ENCODE results near the gene SUSD5. TPM values are rescaled to one million over a fixed set of nuclear protein-coding genes. Genes with fewer than 3 reads are reported as not detected.

Gene SUSD5
- 2.3 to 4.2 TPM (median 3.1 TPM) in 5 replicates for total RNA-seq (2022; extraction: Qiagen RNA extraction; ENCODE audit: low read depth)

DNA sequence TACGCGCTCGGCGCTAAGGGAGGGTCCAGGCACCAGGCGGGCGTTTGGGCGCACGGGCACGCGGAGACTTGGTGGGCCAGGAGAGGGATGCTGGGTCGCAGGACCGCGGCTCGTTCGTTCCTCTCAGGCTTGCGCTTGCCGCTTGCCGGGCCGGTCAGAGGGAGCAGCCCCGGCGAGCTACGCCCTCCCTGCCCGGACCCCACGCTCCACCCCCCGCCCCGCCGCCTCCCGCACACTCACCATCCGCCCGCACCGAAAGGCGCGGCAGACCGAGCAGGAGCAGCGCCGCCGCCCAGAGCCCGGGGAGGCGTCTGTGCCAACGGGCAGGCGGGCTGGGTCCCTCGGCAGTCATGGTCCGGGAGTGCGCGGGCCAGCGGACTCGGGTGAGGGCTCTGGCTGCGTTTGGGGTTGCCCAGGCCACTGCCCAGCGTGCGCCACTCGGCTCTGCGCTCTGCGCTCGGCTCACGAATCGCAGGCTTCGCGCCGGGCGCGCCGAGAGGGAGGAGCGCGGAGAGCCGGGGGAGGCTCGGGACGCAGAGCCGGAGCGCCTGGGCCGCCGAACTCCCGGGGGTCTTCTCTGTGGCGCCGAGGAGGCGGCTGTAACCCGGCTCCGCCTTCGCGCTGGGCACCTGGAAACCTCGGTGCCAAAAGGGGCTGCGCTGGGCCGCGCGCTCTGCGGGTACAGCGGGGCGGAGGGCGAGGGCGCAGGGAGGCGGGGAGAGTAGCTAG lies at the start of gene SUSD5:
TSS of gene SUSD5 (minus strand) at position 365 of the 729 bp plus-strand sequence. CDS start at position 352, 13 bp downstream.

GRCh38 chr3:33113772-33114621 lies 104.6 kb downstream of the SUSD5 start, which contains the start of gene CRTAP:
TSS of gene CRTAP (plus strand) at chr3:33114014. CDS start at chr3:33114078, 64 bp downstream.

Other genes starting within 250 kb of the SUSD5 start
- 66.5 to 72.3 TPM (median 67.7 TPM) in 5 replicates for gene GLB1, start 121.7 kb downstream of the SUSD5 start, total RNA-seq (2022; extraction: Qiagen RNA extraction; ENCODE audit: low read depth)
- 1.2 to 1.6 TPM (median 1.4 TPM) in 5 replicates for gene TMPPE, start 121.7 kb downstream of the SUSD5 start, total RNA-seq (2022; extraction: Qiagen RNA extraction; ENCODE audit: low read depth)
- 295 to 315 TPM (median 298 TPM) in 5 replicates for gene CRTAP, start 104.8 kb downstream of the SUSD5 start, total RNA-seq (2022; extraction: Qiagen RNA extraction; ENCODE audit: low read depth)
- gene FBXL2, start 58.6 kb upstream of the SUSD5 start, total RNA-seq (2022; extraction: Qiagen RNA extraction; ENCODE audit: low read depth): 6.4 to 9.5 TPM (median 8.6 TPM) in 5 replicates
- 43.3 to 60.8 TPM (median 56.9 TPM) in 5 replicates for gene UBP1, start 221.6 kb upstream of the SUSD5 start, total RNA-seq (2022; extraction: Qiagen RNA extraction; ENCODE audit: low read depth)

All from A549 treated with ZK216348 at 1 μM for 4 hours (cell line).